NCI-H82 (cell line): ENCODE measurements around the gene ATAD5.
"Not testable (repeated sequence)": the region's sequence is repeated elsewhere in the genome, so short reads cannot be mapped to it uniquely, and the experiment has no call there.

ENCODE experiments used
- DNase-seq: peaks from one replicate; lab custom pipeline; 2025; lab: John Stamatoyannopoulos, UW

The ATAD5 gene

GRCh38 chr17:30910151-30910550, 78.4 kb downstream of the ATAD5 start:
- DNase-seq, result not testable (repeated sequence)

- DNase-seq, result no peak
Measured at GRCh38 chr17:30913955-30914354, 82.2 kb downstream of the ATAD5 start.

GRCh38 chr17:30915833-30916611, 84.3 kb downstream of the ATAD5 start:
- no peak for DNase-seq

- DNase-seq, result no peak
Measured at GRCh38 chr17:30917050-30917449, 85.3 kb downstream of the ATAD5 start.

GRCh38 chr17:30920282-30920681, 88.5 kb downstream of the ATAD5 start:
- DNase-seq, result peak; percentile 13

- DNase-seq, result no peak
Measured at GRCh38 chr17:30920683-30921543, 89.1 kb downstream of the ATAD5 start.

GRCh38 chr17:30921544-30922196, 89.9 kb downstream of the ATAD5 start, which contains the start of gene ADAP2:
Gene ADAP2, plus strand, starts transcription at chr17:30921945. Its CDS starts 70 bp downstream, at chr17:30922015.
- no peak for DNase-seq

- DNase-seq, result no peak
Measured at GRCh38 chr17:30922235-30923030, 90.7 kb downstream of the ATAD5 start.

GRCh38 chr17:30924341-30924740, 92.6 kb downstream of the ATAD5 start:
- no peak for DNase-seq

GRCh38 chr17:30926516-30926915, 94.8 kb downstream of the ATAD5 start:
- DNase-seq, result no peak

- no peak for DNase-seq
Measured at GRCh38 chr17:30927756-30928155, 96.0 kb downstream of the ATAD5 start.

GRCh38 chr17:30928584-30928983, 96.8 kb downstream of the ATAD5 start:
- DNase-seq, result no peak

GRCh38 chr17:30929081-30929633, 97.4 kb downstream of the ATAD5 start:
- DNase-seq, result no peak

GRCh38 chr17:30929861-30930260, 98.1 kb downstream of the ATAD5 start:
- not testable (repeated sequence) for DNase-seq

- DNase-seq, result no peak
Measured at GRCh38 chr17:30930495-30930894, 98.7 kb downstream of the ATAD5 start.

GRCh38 chr17:30931582-30931981, 99.8 kb downstream of the ATAD5 start:
- not testable (repeated sequence) for DNase-seq

- peak; percentile 31 for DNase-seq
Measured at GRCh38 chr17:30933966-30934365, 102.2 kb downstream of the ATAD5 start.

- no peak for DNase-seq
Measured at GRCh38 chr17:30939051-30939689, 107.4 kb downstream of the ATAD5 start.

GRCh38 chr17:30942308-30943079, 110.7 kb downstream of the ATAD5 start:
- DNase-seq, result no peak
